ENCODE measurements around the gene FSTL4. TPM values are rescaled to one million over a fixed set of nuclear protein-coding genes. Genes with fewer than 3 reads are reported as not detected.
A peak's percentile ranks its signal among the peaks of the same experiment; 100 is the strongest.

Gene FSTL4
- total and polyA plus RNA-seq, 2 of the 13 experiments (the other 11 are each of a cell fraction or from before 2014, with no cell fraction given): 2.1 to 3.0 TPM

- no peak for FAIRE-seq
- CTCF ChIA-PET (ENCODE audit: low intra/inter-chr PET ratio, low total read pairs): no interaction called here
These were observed 294.8 kb downstream of the FSTL4 start for GRCh38 chr5:133317558-133317957.

More at GRCh38 chr5:133317558-133317957, 294.8 kb downstream of the FSTL4 start:
- POLR2A ChIA-PET: no interaction called here
- Histone ChIP-seq H3K27ac (ENCODE audit: extremely low read length, insufficient read depth, low read length) (no peak overlapping the region), H3K27me3 (ENCODE audit: control insufficient read depth in 1 of 2, insufficient read depth in 2 of 2, low read length in 2 of 2) (peaks cover 0 to 5% of the 10 kb centered on the region in 2 experiments; a peak in 1 of 5 replicates), H4K20me1 (ENCODE audit: insufficient read depth, low read length) (no peaks in the 10 kb centered on the region), H3K36me3 (replicated peaks in 1 of 2; ENCODE audit: control insufficient read depth in 1 of 2, insufficient read depth in 2 of 2, low read length in 2 of 2) (no peaks in the 10 kb centered on the region), H3K4me3 (replicated peaks in 1 of 3; ENCODE audit: insufficient read depth in 1 of 3, low read depth in 2 of 3, low read length in 3 of 3) (no peak overlapping the region), H2AFZ (ENCODE audit: low read length) (no peak overlapping the region), H3K9me3 (ENCODE audit: low read length) (no peaks in the 10 kb centered on the region), H3K9ac (ENCODE audit: insufficient read depth, low read depth, low read length) (no peak overlapping the region), H3K79me2 (ENCODE audit: insufficient read depth, low read length) (no peaks in the 10 kb centered on the region), H3K4me1 (ENCODE audit: insufficient read depth, low read length) (no peaks in the 10 kb centered on the region), H3K4me2 (ENCODE audit: low read depth, low read length) (no peak overlapping the region)
- TF ChIP-seq ATF3 (CRISPR knock-in tag; IDR thresholded peaks at IDR 0.05): no peak
- TF ChIP-seq ZFX (CRISPR knock-in tag; IDR thresholded peaks at IDR 0.05; ENCODE audit: low read depth): no peak
- no peak for TF ChIP-seq TBP (CRISPR knock-in tag; IDR thresholded peaks at IDR 0.05)
- TF ChIP-seq KDM2A (CRISPR knock-in tag; IDR thresholded peaks at IDR 0.05; ENCODE audit: borderline replicate concordance, low read depth): no peak
- TF ChIP-seq SRSF4 (IDR thresholded peaks at IDR 0.05; ENCODE audit: low read depth, low read length, poor library complexity, severe bottlenecking): no peak
- TF ChIP-seq HMG20A (CRISPR knock-in tag; IDR thresholded peaks at IDR 0.05; ENCODE audit: borderline replicate concordance): no peak
- no peak for TF ChIP-seq ATF7 (IDR thresholded peaks at IDR 0.05)
- no peak for TF ChIP-seq ATF7 (CRISPR knock-in tag; IDR thresholded peaks at IDR 0.05)
- no peak for TF ChIP-seq ISX (CRISPR knock-in tag; conservative IDR thresholded peaks at IDR 0.05)
- no peak for TF ChIP-seq ZBTB21 (CRISPR knock-in tag; IDR thresholded peaks at IDR 0.05)
- no peak for TF ChIP-seq CC2D1A (CRISPR knock-in tag; IDR thresholded peaks at IDR 0.05)
- no peak for TF ChIP-seq PHF5A (CRISPR knock-in tag; IDR thresholded peaks at IDR 0.05; ENCODE audit: low read depth, unreplicated experiment)
- no peak for TF ChIP-seq YEATS4 (CRISPR knock-in tag; IDR thresholded peaks at IDR 0.05; ENCODE audit: borderline replicate concordance)
- TF ChIP-seq GZF1 (CRISPR knock-in tag; IDR thresholded peaks at IDR 0.05): no peak
- TF ChIP-seq ZSCAN5A (CRISPR knock-in tag; IDR thresholded peaks at IDR 0.05; ENCODE audit: borderline replicate concordance): no peak
- no peak for TF ChIP-seq GTF2F1 (IDR thresholded peaks at IDR 0.05; ENCODE audit: low read length)
- no peak for TF ChIP-seq PRPF4 (IDR thresholded peaks at IDR 0.05; ENCODE audit: low read depth, low read length, poor library complexity, severe bottlenecking)
- no peak for TF ChIP-seq THAP9 (CRISPR knock-in tag; IDR thresholded peaks at IDR 0.05; ENCODE audit: borderline replicate concordance)
- in situ Hi-C loops (cut with HindIII; ENCODE audit: extremely low pct_ligation_motif_present, low pct_unique_long_range_greater_than_20kb): no loop called here
- no TSS peak for BruUV-seq (replicated peaks)
- no CpG with 5 or more reads among the region's 1 CpG for WGBS (ENCODE audit: low lambda C conversion rate)
- DNase-seq (ENCODE audit: low spot score): no peak
- peak; percentile 33; the same call in 1 of the 3 replicates for ATAC-seq
- intact Hi-C loops (cut with micrococcal nuclease; ENCODE audit: unreplicated experiment): no loop called here

Data from HepG2 (cell line).